ENCODE results near the gene NT5C3A.
"Not testable (repeated sequence)": the region's sequence is repeated elsewhere in the genome, so short reads cannot be mapped to it uniquely, and the experiment has no call there.

The NT5C3A gene

GRCh38 chr7:33039903-33040292 is 22.7 kb downstream of the NT5C3A start:
- DNase-seq: no peak

GRCh38 chr7:33039257-33039902 is 23.2 kb downstream of the NT5C3A start:
- DNase-seq: no peak

- DNase-seq: no peak
These were observed 23.9 kb downstream of the NT5C3A start for GRCh38 chr7:33038639-33039038.

- DNase-seq: no peak
These were observed 26.8 kb downstream of the NT5C3A start for GRCh38 chr7:33035776-33036175.

- no peak for DNase-seq
These were observed 38.3 kb downstream of the NT5C3A start for GRCh38 chr7:33024189-33024757.

GRCh38 chr7:33012364-33012763 is 50.2 kb downstream of the NT5C3A start:
- no peak for DNase-seq

GRCh38 chr7:33009734-33010133 is 52.8 kb downstream of the NT5C3A start:
- no peak for DNase-seq

- not testable (repeated sequence) for DNase-seq
These were observed 56.9 kb downstream of the NT5C3A start for GRCh38 chr7:33005690-33006089.

- not testable (repeated sequence) for DNase-seq
These were observed 57.4 kb downstream of the NT5C3A start for GRCh38 chr7:33005193-33005592.

GRCh38 chr7:33004104-33004616 is 58.4 kb downstream of the NT5C3A start:
- DNase-seq: not testable (repeated sequence)

GRCh38 chr7:33003111-33003510 is 59.5 kb downstream of the NT5C3A start:
- DNase-seq: not testable (repeated sequence)

- DNase-seq: not testable (repeated sequence)
These were observed 63.2 kb downstream of the NT5C3A start for GRCh38 chr7:32999380-32999779.

- not testable (repeated sequence) for DNase-seq
These were observed 64.0 kb downstream of the NT5C3A start for GRCh38 chr7:32998361-32999171.

GRCh38 chr7:32997956-32998355 is 64.6 kb downstream of the NT5C3A start:
- DNase-seq: not testable (repeated sequence)

- DNase-seq: not testable (repeated sequence)
These were observed 69.8 kb downstream of the NT5C3A start for GRCh38 chr7:32992750-32993149.

GRCh38 chr7:32991975-32992700 is 70.4 kb downstream of the NT5C3A start:
- not testable (repeated sequence) for DNase-seq

- not testable (repeated sequence) for DNase-seq
These were observed 71.4 kb downstream of the NT5C3A start for GRCh38 chr7:32991068-32991585.

- DNase-seq: not testable (repeated sequence)
These were observed 74.4 kb downstream of the NT5C3A start for GRCh38 chr7:32988148-32988547.

GRCh38 chr7:32979902-32980301 is 82.7 kb downstream of the NT5C3A start:
- not testable (repeated sequence) for DNase-seq

GRCh38 chr7:32979246-32979645 is 83.3 kb downstream of the NT5C3A start:
- DNase-seq: not testable (repeated sequence)

- not testable (repeated sequence) for DNase-seq
These were observed 85.4 kb downstream of the NT5C3A start for GRCh38 chr7:32977159-32977558.

GRCh38 chr7:32971967-32972366 is 90.6 kb downstream of the NT5C3A start:
- not testable (repeated sequence) for DNase-seq

GRCh38 chr7:32967268-32967582 is 95.4 kb downstream of the NT5C3A start:
- DNase-seq: not testable (repeated sequence)

All from CD4-positive, alpha-beta T cell treated with Interferon gamma for 1 hour (primary cell).